ENCODE measurements around the gene AAK1.

DNA sequence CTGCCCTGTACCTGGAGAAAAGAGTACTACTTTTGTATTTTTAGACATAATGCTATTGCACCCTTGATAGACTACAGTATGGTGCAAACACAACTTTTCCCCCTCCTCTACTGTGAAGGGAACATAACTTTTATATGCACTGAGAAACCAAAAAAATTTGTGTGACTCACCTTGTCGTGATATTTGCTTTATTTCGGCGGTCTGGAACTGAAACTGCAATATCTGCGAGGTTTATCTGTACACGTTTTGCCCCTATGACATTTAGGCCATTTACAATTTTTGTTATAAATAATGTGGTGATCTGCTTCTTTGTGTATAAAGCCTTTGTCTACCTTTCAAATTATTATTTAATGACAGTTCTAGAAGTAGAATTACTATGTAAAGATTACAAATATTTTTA is 34.4 kb upstream of the AAK1 start:
- TF ChIP-seq, protein P1, sequence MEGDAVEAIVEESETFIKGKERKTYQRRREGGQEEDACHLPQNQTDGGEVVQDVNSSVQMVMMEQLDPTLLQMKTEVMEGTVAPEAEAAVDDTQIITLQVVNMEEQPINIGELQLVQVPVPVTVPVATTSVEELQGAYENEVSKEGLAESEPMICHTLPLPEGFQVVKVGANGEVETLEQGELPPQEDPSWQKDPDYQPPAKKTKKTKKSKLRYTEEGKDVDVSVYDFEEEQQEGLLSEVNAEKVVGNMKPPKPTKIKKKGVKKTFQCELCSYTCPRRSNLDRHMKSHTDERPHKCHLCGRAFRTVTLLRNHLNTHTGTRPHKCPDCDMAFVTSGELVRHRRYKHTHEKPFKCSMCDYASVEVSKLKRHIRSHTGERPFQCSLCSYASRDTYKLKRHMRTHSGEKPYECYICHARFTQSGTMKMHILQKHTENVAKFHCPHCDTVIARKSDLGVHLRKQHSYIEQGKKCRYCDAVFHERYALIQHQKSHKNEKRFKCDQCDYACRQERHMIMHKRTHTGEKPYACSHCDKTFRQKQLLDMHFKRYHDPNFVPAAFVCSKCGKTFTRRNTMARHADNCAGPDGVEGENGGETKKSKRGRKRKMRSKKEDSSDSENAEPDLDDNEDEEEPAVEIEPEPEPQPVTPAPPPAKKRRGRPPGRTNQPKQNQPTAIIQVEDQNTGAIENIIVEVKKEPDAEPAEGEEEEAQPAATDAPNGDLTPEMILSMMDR (IDR thresholded peaks at IDR 0.05) = no peak
- TF ChIP-seq POLR2AphosphoS5 (IDR thresholded peaks at IDR 0.05) (no peak), POLR2A (IDR thresholded peaks at IDR 0.05) (no peak)

All from breast epithelium (tissue), 3 donors.